Mesothelial cell of epicardium (in vitro differentiated cells): ENCODE data around the gene STXBP6. TPM values are rescaled to one million over a fixed set of nuclear protein-coding genes. Genes with fewer than 3 reads are reported as not detected.

Experiments used
- DNase-seq, 2 experiments: peaks; one replicate each; pipeline ENCODE4 v3.0.0; 2021; ENCODE audit warnings: low spot score in 2 of 2; ENCODE audit not compliant: unreplicated experiment in 2 of 2
- H3K27ac Mint-ChIP-seq: 2 replicates; pipeline ENCODE4 v1.8.0; 2021; ENCODE audit warnings: mixed read lengths
- H3K27me3 Mint-ChIP-seq: 2 replicates; pipeline ENCODE4 v1.8.0; 2021; ENCODE audit warnings: low read depth, mixed read lengths
- H3K36me3 Mint-ChIP-seq: 2 replicates; pipeline ENCODE4 v1.8.0; 2021; ENCODE audit warnings: mixed read lengths
- H3K4me1 Mint-ChIP-seq: 2 replicates; pipeline ENCODE4 v1.8.0; 2021; ENCODE audit warnings: mixed read lengths
- H3K4me3 Mint-ChIP-seq: 2 replicates; pipeline ENCODE4 v1.8.0; 2021; ENCODE audit warnings: mild to moderate bottlenecking, moderate library complexity, mixed read lengths
- H3K9me3 Mint-ChIP-seq: 2 replicates; pipeline ENCODE4 v1.8.0; 2021; ENCODE audit warnings: mixed read lengths
- total RNA-seq: library from RNA; stranded (reverse); gene quantifications from 3 replicates; pipeline ENCODE4 v1.2.1, GENCODE V29; 2021
- TF ChIP-seq, protein P1 (sequence below): fragments of 200-600 bp; sonication (generic); IDR thresholded peaks from one replicate; pipeline ENCODE4 v1.5.0; 2021; ENCODE audit warnings: antibody characterized with exemption; ENCODE audit not compliant: unreplicated experiment

Gene STXBP6
- total RNA-seq, 1 donor from 2014 or later = 16.6 TPM

GRCh38 chr14:24975393-24975792 lies 74.6 kb downstream of the STXBP6 start:
- H3K36me3 Mint-ChIP-seq = peaks cover 3% of the 10 kb centered on the region
- no peaks in the 10 kb centered on the region for H3K27me3 Mint-ChIP-seq
- H3K27ac Mint-ChIP-seq = no peak overlapping the region
- H3K9me3 Mint-ChIP-seq = no peaks in the 10 kb centered on the region
- peaks cover 38% of the 10 kb centered on the region for H3K4me1 Mint-ChIP-seq
- H3K4me3 Mint-ChIP-seq = no peak overlapping the region
- DNase-seq = no peak
- TF ChIP-seq, protein P1, sequence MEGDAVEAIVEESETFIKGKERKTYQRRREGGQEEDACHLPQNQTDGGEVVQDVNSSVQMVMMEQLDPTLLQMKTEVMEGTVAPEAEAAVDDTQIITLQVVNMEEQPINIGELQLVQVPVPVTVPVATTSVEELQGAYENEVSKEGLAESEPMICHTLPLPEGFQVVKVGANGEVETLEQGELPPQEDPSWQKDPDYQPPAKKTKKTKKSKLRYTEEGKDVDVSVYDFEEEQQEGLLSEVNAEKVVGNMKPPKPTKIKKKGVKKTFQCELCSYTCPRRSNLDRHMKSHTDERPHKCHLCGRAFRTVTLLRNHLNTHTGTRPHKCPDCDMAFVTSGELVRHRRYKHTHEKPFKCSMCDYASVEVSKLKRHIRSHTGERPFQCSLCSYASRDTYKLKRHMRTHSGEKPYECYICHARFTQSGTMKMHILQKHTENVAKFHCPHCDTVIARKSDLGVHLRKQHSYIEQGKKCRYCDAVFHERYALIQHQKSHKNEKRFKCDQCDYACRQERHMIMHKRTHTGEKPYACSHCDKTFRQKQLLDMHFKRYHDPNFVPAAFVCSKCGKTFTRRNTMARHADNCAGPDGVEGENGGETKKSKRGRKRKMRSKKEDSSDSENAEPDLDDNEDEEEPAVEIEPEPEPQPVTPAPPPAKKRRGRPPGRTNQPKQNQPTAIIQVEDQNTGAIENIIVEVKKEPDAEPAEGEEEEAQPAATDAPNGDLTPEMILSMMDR = no peak

DNA sequence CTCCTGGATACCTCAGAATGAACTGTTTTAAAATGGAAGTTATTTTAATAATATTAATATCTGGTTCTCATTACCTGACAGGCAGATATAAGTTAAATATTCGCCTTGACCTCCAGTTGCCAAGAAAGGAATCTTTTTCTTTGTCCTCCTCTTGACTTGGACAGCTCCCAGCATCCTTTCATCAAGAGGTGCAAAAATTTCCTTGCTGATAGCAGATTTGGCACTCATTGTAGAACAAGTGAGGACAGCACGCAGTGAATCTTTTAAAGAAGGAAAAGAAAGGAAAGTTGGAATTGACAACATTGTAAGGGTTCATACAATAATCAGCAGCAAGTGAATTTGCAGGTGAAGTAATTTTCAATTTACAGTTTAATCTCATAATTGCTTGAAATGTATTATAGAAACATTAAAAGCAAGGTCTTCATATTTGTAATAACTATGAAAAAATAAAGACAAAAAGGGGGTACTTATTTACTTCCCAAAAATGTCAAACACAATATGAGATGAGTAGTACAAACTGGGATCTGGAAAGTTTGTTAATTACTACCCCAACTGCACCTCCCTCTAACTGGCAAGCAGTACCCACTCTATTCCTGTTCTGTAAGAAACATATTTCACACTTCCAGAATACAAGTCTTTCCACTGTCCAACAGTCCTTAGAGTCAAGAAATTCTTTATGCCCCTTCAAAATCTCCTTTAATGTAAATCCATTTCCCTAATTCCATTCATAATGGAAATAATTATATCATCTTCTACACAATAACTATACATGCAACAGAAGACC lies 75.2 kb downstream of the STXBP6 start:
- no peak overlapping the region for H3K27ac Mint-ChIP-seq
- peaks cover 33% of the 10 kb centered on the region for H3K4me1 Mint-ChIP-seq
- TF ChIP-seq, protein P1 = no peak
- peaks cover 3% of the 10 kb centered on the region for H3K36me3 Mint-ChIP-seq
- H3K9me3 Mint-ChIP-seq = no peaks in the 10 kb centered on the region
- no peaks in the 10 kb centered on the region for H3K27me3 Mint-ChIP-seq
- DNase-seq = no peak
- no peak overlapping the region for H3K4me3 Mint-ChIP-seq

- H3K27ac Mint-ChIP-seq = no peak overlapping the region
- no peaks in the 10 kb centered on the region for H3K9me3 Mint-ChIP-seq
- peaks cover 26% of the 10 kb centered on the region for H3K4me1 Mint-ChIP-seq
- no peak for DNase-seq
- no peak overlapping the region for H3K4me3 Mint-ChIP-seq
- peaks cover 3% of the 10 kb centered on the region for H3K36me3 Mint-ChIP-seq
- no peaks in the 10 kb centered on the region for H3K27me3 Mint-ChIP-seq
- TF ChIP-seq, protein P1 = no peak
These were observed 77.1 kb downstream of the STXBP6 start for GRCh38 chr14:24972844-24973243.

GRCh38 chr14:24971255-24971654 lies 78.7 kb downstream of the STXBP6 start:
- no peaks in the 10 kb centered on the region for H3K9me3 Mint-ChIP-seq
- H3K27me3 Mint-ChIP-seq = no peaks in the 10 kb centered on the region
- H3K27ac Mint-ChIP-seq = peak overlapping the region; percentile 51
- no peak overlapping the region for H3K4me3 Mint-ChIP-seq
- H3K36me3 Mint-ChIP-seq = peaks cover 3% of the 10 kb centered on the region
- H3K4me1 Mint-ChIP-seq = peaks cover 32% of the 10 kb centered on the region
- TF ChIP-seq, protein P1 = no peak
- DNase-seq = no peak

DNA sequence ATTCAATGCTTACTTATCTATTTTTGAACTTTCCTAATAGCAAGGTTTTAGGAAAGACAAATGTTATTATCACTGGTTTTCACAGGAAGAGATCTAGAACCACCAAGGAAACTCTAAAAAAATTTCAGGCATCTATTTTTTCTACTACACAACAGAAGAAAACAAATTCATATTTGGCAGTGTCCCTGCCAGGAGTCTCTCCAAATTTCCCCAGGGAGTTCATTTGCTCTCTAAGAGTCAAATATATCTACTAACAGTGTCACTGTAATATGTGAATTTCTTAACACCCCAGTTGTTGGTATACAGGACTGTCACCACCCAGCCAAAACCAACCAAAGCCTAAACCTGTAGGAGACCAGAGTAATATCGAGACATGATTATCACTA lies 83.4 kb downstream of the STXBP6 start:
- H3K36me3 Mint-ChIP-seq = no peaks in the 10 kb centered on the region
- peaks cover 28% of the 10 kb centered on the region for H3K4me1 Mint-ChIP-seq
- H3K4me3 Mint-ChIP-seq = no peak overlapping the region
- no peak for DNase-seq
- H3K27ac Mint-ChIP-seq = peak overlapping the region; percentile 88
- no peaks in the 10 kb centered on the region for H3K9me3 Mint-ChIP-seq
- no peaks in the 10 kb centered on the region for H3K27me3 Mint-ChIP-seq
- TF ChIP-seq, protein P1 = no peak
